A549 (cell line): ENCODE data around the gene HSD11B2. TPM values are rescaled to one million over a fixed set of nuclear protein-coding genes. Genes with fewer than 3 reads are reported as not detected.

Experiments
- ATAC-seq, 2 experiments: fragments of 200-7000 bp in 1 of 2; fragments of >200 bp in 1 of 2; cut with Nextera tagmentation in 1 of 2; cut with Tn5 transposase in 1 of 2; 3 replicates each; pipeline versions ENCODE4 v1.8.0 to v1.9.1; 2018 to 2020; ENCODE audit warnings: mild to moderate bottlenecking in 1 of 2, moderate library complexity in 1 of 2
- CTCF ChIA-PET: fragments of 300-600 bp; sonication (Branson Sonifier 250); formaldehyde crosslinking; extraction: SDS; loops from one replicate; lab custom pipeline; 2021; ENCODE audit warnings: antibody characterized with exemption, inconsistent platforms; lab: Yijun Ruan, JAX
- POLR2A ChIA-PET: fragments of 350-600 bp; formaldehyde crosslinking; extraction: SDS; loops from one replicate; lab custom pipeline; 2021; ENCODE audit warnings: antibody characterized with exemption, inconsistent platforms; lab: Yijun Ruan, JAX
- DNase-seq, 2 experiments: peaks; one replicate each; pipeline versions ENCODE4 v3.0.0 to v3.0.0-alpha.2; 2011 to 2016; ENCODE audit warnings: low read depth in 1 of 2, low spot score in 1 of 2
- FAIRE-seq: peaks from 2 replicates; lab custom pipeline; 2011; peaks lifted over from hg19 to GRCh38; lab: Jason Lieb, UNC
- H3K27ac ChIP-seq, 2 experiments: fragments of >200 bp; sonication (Bioruptor Twin); formaldehyde crosslinking; 3 replicates each; pipeline ENCODE4 v1.5.1; 2016 to 2017
- H3K4me1 ChIP-seq: fragments of >200 bp; sonication (Bioruptor Twin); formaldehyde crosslinking; 3 replicates; pipeline ENCODE4 v1.6.1; 2016
- H3K4me2 ChIP-seq: fragments of >200 bp; sonication (Bioruptor Twin); formaldehyde crosslinking; 3 replicates; pipeline ENCODE4 v1.6.1; 2016
- H3K4me3 ChIP-seq: fragments of >200 bp; sonication (Bioruptor Twin); formaldehyde crosslinking; 3 replicates; pipeline ENCODE4 v1.5.1; 2016
- H3K9me3 ChIP-seq: fragments of >200 bp; sonication (Bioruptor Twin); formaldehyde crosslinking; 3 replicates; pipeline ENCODE4 v1.6.1; 2016
- CHD4 ChIP-seq: fragments of 200-600 bp; sonication (generic); IDR thresholded peaks from 2 replicates; pipeline ENCODE4 v1.6.1; 2016; ENCODE audit warnings: antibody characterized with exemption, mild to moderate bottlenecking, borderline replicate concordance
- CTCF ChIP-seq: fragments of >200 bp; sonication (Bioruptor Twin); formaldehyde crosslinking; IDR thresholded peaks from 3 replicates; pipeline ENCODE4 v1.5.1; 2016
- E2F6 ChIP-seq: IDR thresholded peaks from 2 replicates; pipeline ENCODE4 v1.6.1; 2012; ENCODE audit warnings: low read depth, borderline replicate concordance
- EP300 ChIP-seq, 2 experiments: fragments of >200 bp; sonication (Bioruptor Twin); formaldehyde crosslinking; IDR thresholded peaks; 2 replicates in 1 of 2; 3 replicates in 1 of 2; pipeline ENCODE4 v1.6.1; 2016 to 2017
- FOSB ChIP-seq: fragments of 250-450 bp; sonication (Bioruptor Pico); IDR thresholded peaks from 2 replicates; pipeline ENCODE4 v1.5.0; 2020; ENCODE audit warnings: mild to moderate bottlenecking, moderate library complexity
- FOSL2 ChIP-seq, 2 experiments: fragments of 450-650 bp in 1 of 2; fragments of >200 bp in 1 of 2; sonication (Bioruptor Twin) in 1 of 2; formaldehyde crosslinking; IDR thresholded peaks; 2 replicates each; pipeline versions ENCODE4 v1.5.0 to v1.6.1; 2016 to 2020; ENCODE audit warnings: mild to moderate bottlenecking in 1 of 2, moderate library complexity in 1 of 2
- HDAC2 ChIP-seq: fragments of 200-600 bp; sonication (generic); IDR thresholded peaks from 2 replicates; pipeline ENCODE4 v1.6.1; 2016
- HMGXB4 ChIP-seq: fragments of 250-450 bp; sonication (Bioruptor Pico); IDR thresholded peaks from 2 replicates; pipeline ENCODE4 v1.5.0; 2021; ENCODE audit warnings: mild to moderate bottlenecking, moderate library complexity, borderline replicate concordance
- HOXA7 ChIP-seq: fragments of 250-450 bp; sonication (Bioruptor Pico); IDR thresholded peaks from 2 replicates; pipeline ENCODE4 v1.5.0; 2020; ENCODE audit warnings: mild to moderate bottlenecking, moderate library complexity
- JUN ChIP-seq, 2 experiments: fragments of >200 bp; sonication (Bioruptor Twin); formaldehyde crosslinking; IDR thresholded peaks; 2 replicates in 1 of 2; 3 replicates in 1 of 2; pipeline ENCODE4 v1.6.1; 2016 to 2017
- JUNB ChIP-seq: fragments of >200 bp; sonication (Bioruptor Twin); formaldehyde crosslinking; IDR thresholded peaks from 2 replicates; pipeline ENCODE4 v1.6.1; 2016
- KDM1A ChIP-seq: fragments of 200-600 bp; sonication (generic); IDR thresholded peaks from 2 replicates; pipeline ENCODE4 v1.6.1; 2016; ENCODE audit warnings: low read depth, mild to moderate bottlenecking
- KDM5A ChIP-seq: fragments of 200-600 bp; sonication (generic); IDR thresholded peaks from 2 replicates; pipeline ENCODE4 v1.6.1; 2016; ENCODE audit warnings: antibody characterized with exemption, mild to moderate bottlenecking
- MAFK ChIP-seq: fragments of 450-650 bp; IDR thresholded peaks from 2 replicates; pipeline ENCODE4 v1.6.1; 2014; ENCODE audit not compliant: partially characterized antibody
- MAX ChIP-seq: IDR thresholded peaks from 2 replicates; pipeline ENCODE4 v1.6.1; 2012
- MYC ChIP-seq: IDR thresholded peaks from 2 replicates; pipeline ENCODE4 v1.6.1; 2012; ENCODE audit warnings: mild to moderate bottlenecking, inconsistent platforms, low read length, improper control_type of control experiment, borderline replicate concordance
- PHF8 ChIP-seq: fragments of 200-600 bp; sonication (generic); IDR thresholded peaks from 2 replicates; pipeline ENCODE4 v1.6.1; 2016; ENCODE audit warnings: low read depth, mild to moderate bottlenecking, antibody characterized with exemption, moderate library complexity, borderline replicate concordance
- POLR2A ChIP-seq: IDR thresholded peaks from 2 replicates; pipeline ENCODE4 v1.6.1; 2012; ENCODE audit warnings: mild to moderate bottlenecking, low read length
- RAD21 ChIP-seq, 2 experiments: fragments of >200 bp in 1 of 2; sonication (Bioruptor Twin) in 1 of 2; formaldehyde crosslinking in 1 of 2; IDR thresholded peaks in 1 of 2; conservative IDR thresholded peaks in 1 of 2; 2 replicates in 1 of 2; 3 replicates in 1 of 2; pipeline ENCODE4 v1.6.1; 2012 to 2018; ENCODE audit warnings: inconsistent platforms in 1 of 2
- RFX5 ChIP-seq: fragments of 450-650 bp; IDR thresholded peaks from 2 replicates; pipeline ENCODE4 v1.7.1; 2014; ENCODE audit warnings: antibody characterized with exemption, mild to moderate bottlenecking, moderate library complexity
- RNF2 ChIP-seq: fragments of 200-600 bp; sonication (generic); IDR thresholded peaks from 2 replicates; pipeline ENCODE4 v1.6.1; 2016; ENCODE audit warnings: low read depth, mild to moderate bottlenecking, antibody characterized with exemption, moderate library complexity, borderline replicate concordance
- SMC3 ChIP-seq: fragments of >200 bp; sonication (Bioruptor Twin); formaldehyde crosslinking; IDR thresholded peaks from 3 replicates; pipeline ENCODE4 v1.6.1; 2018; ENCODE audit warnings: inconsistent platforms
- SREBF2 ChIP-seq: fragments of 450-650 bp; IDR thresholded peaks from 2 replicates; pipeline ENCODE4 v1.6.1; 2014; ENCODE audit warnings: mild to moderate bottlenecking, moderate library complexity
- TFCP2L1 ChIP-seq: fragments of 250-450 bp; sonication (Bioruptor Pico); IDR thresholded peaks from 2 replicates; pipeline ENCODE4 v1.5.0; 2021; ENCODE audit warnings: mild to moderate bottlenecking
- TP53 ChIP-seq: fragments of 250-450 bp; sonication (Bioruptor Pico); IDR thresholded peaks from 2 replicates; pipeline ENCODE4 v1.5.0; 2021; ENCODE audit warnings: mild to moderate bottlenecking, moderate library complexity
- WGBS: methylation state at CpG from one replicate; pipeline ENCODE4 v1.1.6; 2017; ENCODE audit errors: missing lambda C conversion rate; 5-methylcytosine and 5-hydroxymethylcytosine counted together
- polyA plus RNA-seq, 4 experiments: library from polyadenylated mRNA; depleted of rRNA in 3 of 4; stranded (reverse); fragments of >200 nt; fragmentation: RNase III in 1 of 4; extraction: RNeasy Plus Mini Kit Qiagen cat#74134 plus additional on column Dnase treatment in 1 of 4; gene quantifications; 2 replicates in 3 of 4; 3 replicates in 1 of 4; pipeline ENCODE4 v1.2.3, GENCODE V29; 2011 to 2017

Gene HSD11B2
- polyA plus RNA-seq, 2 of the 4 experiments (the other 2 are of a cell fraction) = 0.53 to 1.6 TPM

- POLR2A ChIA-PET = interaction anchor here (0.8 kb wide), 1 partner anchor 12 kb away, joined by 3 read pairs; no protein-coding TSS in a partner anchor
- ATAC-seq (peak; percentile 94 to 96), FAIRE-seq (no peak), DNase-seq (peak; percentile 78 to 89)
- CTCF ChIA-PET = interaction anchor here (0.6 to 4.1 kb wide), 35 partner anchors 9 to 438 kb away, joined by 3 to 52 read pairs (median 4); partner anchors contain the start of genes ATP6V0D1, HSD11B2 and TPPP3
- 3% methylated on average over 40 of the region's 73 CpGs for WGBS
- TF ChIP-seq POLR2A (peak; percentile 49; the same call in 1 of the 2 replicates), EP300 (IDR thresholded peaks at IDR 0.05) (no peak), JUN (IDR thresholded peaks at IDR 0.05) (peak in 1 of 2 experiments; percentile 66; a peak in 4 of 5 replicates), MAX (peak; percentile 68), HDAC2 (no peak), PHF8 (peak; percentile 96), FOSB (CRISPR knock-in tag) (no peak), KDM5A (no peak), SMC3 (peak; percentile 68), HOXA7 (no peak), TP53 (CRISPR knock-in tag) (no peak), CHD4 (no peak), FOSL2 (IDR thresholded peaks at IDR 0.05) (no peak), FOSL2 (CRISPR knock-in tag; IDR thresholded peaks at IDR 0.05) (peak; percentile 16; the same call in 1 of the 2 replicates), JUNB (no peak), RNF2 (no peak), HMGXB4 (CRISPR knock-in tag) (peak; percentile 94), CTCF (peak; percentile 70), TFCP2L1 (0 out of 2 replicates have a peak, but pooled peaks have one; percentile 31), RAD21 (conservative IDR thresholded peaks at IDR 0.05 in 1 of 2, IDR thresholded peaks at IDR 0.05 in 1 of 2) (peak; percentile 49 to 69)
- Histone ChIP-seq H3K4me3 (peak within 1 kb of the TSS; percentile 80), H3K4me2 (peak within 1 kb of the TSS; percentile 93), H3K4me1 (peaks cover 9% of the 10 kb centered on the region; the same call in 2 of the 3 replicates), H3K9me3 (no peaks in the 10 kb centered on the region), H3K27ac (peak within 1 kb of the TSS; percentile 91 to 96)
Measured at GRCh38 chr16:67415872-67416793, 14.8 kb upstream of the HSD11B2 start, which contains the start of gene ZDHHC1. Gene ZDHHC1 (minus strand): TSS chr16:67416477. CDS start chr16:67407775, 8,702 bp downstream.

- FAIRE-seq = no peak
- POLR2A ChIA-PET = interaction anchor here (0.5 to 0.6 kb wide), 2 partner anchors 14 to 320 kb away, joined by 5 to 7 read pairs; partner anchors contain the start of gene HSD11B2
- Histone ChIP-seq H3K4me3 (no peak overlapping the region), H3K4me1 (peaks cover 8% of the 10 kb centered on the region; the same call in 2 of the 3 replicates), H3K4me2 (no peak overlapping the region), H3K27ac (no peak overlapping the region), H3K9me3 (no peaks in the 10 kb centered on the region)
- no peak for DNase-seq
- CTCF ChIA-PET = interaction anchor here (0.7 to 4.1 kb wide), 23 partner anchors 9 to 440 kb away, joined by 3 to 52 read pairs (median 4); partner anchors contain the start of genes ATP6V0D1, HSD11B2 and TPPP3
- 56% methylated on average over 2 of the region's 2 CpGs for WGBS
- no peak for TF ChIP-seq KDM1A
- TF ChIP-seq RNF2 = no peak
- TF ChIP-seq RFX5 = no peak
- no peak for TF ChIP-seq E2F6
- no peak for TF ChIP-seq SREBF2
- TF ChIP-seq HDAC2 = no peak
- TF ChIP-seq MYC = no peak
- no peak for TF ChIP-seq EP300 (IDR thresholded peaks at IDR 0.05)
- no peak for TF ChIP-seq MAFK
- ATAC-seq = no peak
Measured at GRCh38 chr16:67417333-67418061, 13.4 kb upstream of the HSD11B2 start.
